Measurements from ENCODE around the gene MBD2. TPM values are rescaled to one million over a fixed set of nuclear protein-coding genes. Genes with fewer than 3 reads are reported as not detected.
"Not testable (repeated sequence)": the region's sequence is repeated elsewhere in the genome, so short reads cannot be mapped to it uniquely, and the experiment has no call there.

MBD2 gene
- total RNA-seq, 1 donor from 2014 or later: 52.2 TPM

DNA sequence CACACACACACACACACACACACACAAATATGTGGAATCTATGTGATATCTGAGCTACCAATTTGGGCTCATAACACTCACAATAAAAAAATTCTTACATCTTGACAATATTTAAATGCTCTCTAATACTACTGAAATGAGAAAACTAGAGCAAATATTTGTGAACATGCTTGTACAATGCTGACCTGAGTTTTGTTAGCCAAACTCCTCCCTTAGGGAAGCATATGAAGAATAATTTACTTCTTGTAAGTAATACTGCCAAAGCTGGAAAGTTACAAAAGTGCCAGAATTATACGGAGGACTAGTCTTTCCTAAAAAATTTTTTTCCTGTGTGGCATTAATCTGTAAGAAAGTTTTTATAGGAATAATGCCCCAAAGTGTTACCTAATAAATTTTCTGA, 18.5 kb downstream of the MBD2 start:
- TF ChIP-seq, protein P1, sequence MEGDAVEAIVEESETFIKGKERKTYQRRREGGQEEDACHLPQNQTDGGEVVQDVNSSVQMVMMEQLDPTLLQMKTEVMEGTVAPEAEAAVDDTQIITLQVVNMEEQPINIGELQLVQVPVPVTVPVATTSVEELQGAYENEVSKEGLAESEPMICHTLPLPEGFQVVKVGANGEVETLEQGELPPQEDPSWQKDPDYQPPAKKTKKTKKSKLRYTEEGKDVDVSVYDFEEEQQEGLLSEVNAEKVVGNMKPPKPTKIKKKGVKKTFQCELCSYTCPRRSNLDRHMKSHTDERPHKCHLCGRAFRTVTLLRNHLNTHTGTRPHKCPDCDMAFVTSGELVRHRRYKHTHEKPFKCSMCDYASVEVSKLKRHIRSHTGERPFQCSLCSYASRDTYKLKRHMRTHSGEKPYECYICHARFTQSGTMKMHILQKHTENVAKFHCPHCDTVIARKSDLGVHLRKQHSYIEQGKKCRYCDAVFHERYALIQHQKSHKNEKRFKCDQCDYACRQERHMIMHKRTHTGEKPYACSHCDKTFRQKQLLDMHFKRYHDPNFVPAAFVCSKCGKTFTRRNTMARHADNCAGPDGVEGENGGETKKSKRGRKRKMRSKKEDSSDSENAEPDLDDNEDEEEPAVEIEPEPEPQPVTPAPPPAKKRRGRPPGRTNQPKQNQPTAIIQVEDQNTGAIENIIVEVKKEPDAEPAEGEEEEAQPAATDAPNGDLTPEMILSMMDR (IDR thresholded peaks at IDR 0.05): no peak
- no peaks in the 10 kb centered on the region for H3K9me3 Mint-ChIP-seq (ENCODE audit: low read depth)
- H3K27ac Mint-ChIP-seq (ENCODE audit: unreplicated experiment): no peak overlapping the region
- no peak for DNase-seq (ENCODE audit: low spot score)
- no peaks in the 10 kb centered on the region for H3K27me3 Mint-ChIP-seq (ENCODE audit: low read depth)
- peaks cover 9% of the 10 kb centered on the region for H3K36me3 Mint-ChIP-seq (ENCODE audit: low read depth)
- H3K4me3 Mint-ChIP-seq (ENCODE audit: unreplicated experiment): no peak overlapping the region
- peaks cover 37% of the 10 kb centered on the region for H3K4me1 Mint-ChIP-seq (ENCODE audit: low read depth)

DNA sequence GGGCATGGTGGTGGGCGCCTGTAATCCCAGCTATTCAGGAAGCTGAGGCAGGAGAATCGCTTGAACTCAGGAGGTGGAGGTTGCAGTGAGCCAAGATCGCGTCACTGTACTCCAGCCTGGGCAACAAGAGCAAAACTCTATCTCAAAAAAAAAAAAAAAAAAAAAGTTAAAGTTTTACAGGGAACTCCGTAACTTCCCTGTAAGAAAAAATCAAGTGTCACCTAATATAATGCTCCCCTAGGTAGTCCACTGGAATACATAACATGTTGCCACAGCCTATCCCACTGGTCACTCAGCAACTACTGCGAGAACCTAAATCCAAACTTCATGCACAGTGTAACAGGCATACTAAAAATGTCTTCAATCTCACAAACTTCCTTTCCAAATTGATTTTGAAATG, 19.0 kb downstream of the MBD2 start:
- not testable (repeated sequence) for DNase-seq (ENCODE audit: low spot score); H3K4me3 Mint-ChIP-seq (ENCODE audit: unreplicated experiment); H3K27me3 Mint-ChIP-seq (ENCODE audit: low read depth); H3K36me3 Mint-ChIP-seq (ENCODE audit: low read depth); H3K9me3 Mint-ChIP-seq (ENCODE audit: low read depth)
- peak overlapping the region; percentile 5 for H3K27ac Mint-ChIP-seq (ENCODE audit: unreplicated experiment)
- H3K4me1 Mint-ChIP-seq (ENCODE audit: low read depth): peaks cover 35% of the 10 kb centered on the region

DNA sequence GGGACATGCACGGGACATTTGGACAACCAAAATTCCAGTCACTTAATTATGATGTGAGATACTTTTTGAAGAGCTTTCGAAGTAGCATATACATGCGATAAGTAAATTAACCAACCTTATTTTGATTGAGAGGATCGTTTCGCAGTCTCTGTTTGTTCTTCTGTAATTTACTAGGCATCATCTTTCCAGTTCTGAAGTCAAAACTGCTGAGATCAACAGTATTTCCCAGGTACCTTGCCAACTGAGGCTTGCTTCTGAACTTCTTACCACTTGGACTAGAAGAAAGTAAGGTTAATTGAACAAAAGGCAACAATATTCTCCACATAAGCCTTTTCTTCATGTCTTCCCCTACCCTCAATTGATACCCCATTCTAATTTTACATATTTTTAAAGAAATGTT, 19.6 kb downstream of the MBD2 start:
- H3K27ac Mint-ChIP-seq (ENCODE audit: unreplicated experiment): no peak overlapping the region
- H3K4me3 Mint-ChIP-seq (ENCODE audit: unreplicated experiment): no peak overlapping the region
- H3K9me3 Mint-ChIP-seq (ENCODE audit: low read depth): no peaks in the 10 kb centered on the region
- H3K4me1 Mint-ChIP-seq (ENCODE audit: low read depth): peaks cover 30% of the 10 kb centered on the region
- no peaks in the 10 kb centered on the region for H3K27me3 Mint-ChIP-seq (ENCODE audit: low read depth)
- TF ChIP-seq, protein P1 (IDR thresholded peaks at IDR 0.05): no peak
- H3K36me3 Mint-ChIP-seq (ENCODE audit: low read depth): peaks cover 9% of the 10 kb centered on the region
- no peak for DNase-seq (ENCODE audit: low spot score)

DNA sequence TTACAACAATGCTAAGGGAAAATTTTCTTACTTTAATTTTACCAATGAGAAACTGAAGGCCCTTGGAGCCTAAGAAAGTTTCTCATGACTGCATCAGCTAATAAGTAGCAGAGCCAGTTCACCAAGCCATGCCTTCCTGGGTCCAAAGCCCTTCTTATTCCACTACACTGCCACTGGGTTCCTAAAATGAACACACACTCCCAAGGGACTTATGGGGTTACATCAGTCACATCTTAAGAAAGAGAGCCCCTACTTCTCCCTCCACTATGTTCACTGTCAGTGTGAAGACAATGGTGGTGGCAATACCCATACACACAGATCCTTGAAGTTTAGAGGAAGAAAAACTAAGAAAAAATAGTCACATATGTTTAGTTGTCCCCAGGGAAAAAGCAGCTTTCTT, 20.6 kb downstream of the MBD2 start:
- Mint-ChIP-seq H3K4me3 (ENCODE audit: unreplicated experiment) (no peak overlapping the region), H3K27me3 (ENCODE audit: low read depth) (no peaks in the 10 kb centered on the region), H3K36me3 (ENCODE audit: low read depth) (peaks cover 13% of the 10 kb centered on the region), H3K9me3 (ENCODE audit: low read depth) (no peaks in the 10 kb centered on the region), H3K4me1 (ENCODE audit: low read depth) (peaks cover 24% of the 10 kb centered on the region), H3K27ac (ENCODE audit: unreplicated experiment) (peak overlapping the region; percentile 17)
- TF ChIP-seq, protein P1 (IDR thresholded peaks at IDR 0.05): no peak
- no peak for DNase-seq (ENCODE audit: low spot score)

DNA sequence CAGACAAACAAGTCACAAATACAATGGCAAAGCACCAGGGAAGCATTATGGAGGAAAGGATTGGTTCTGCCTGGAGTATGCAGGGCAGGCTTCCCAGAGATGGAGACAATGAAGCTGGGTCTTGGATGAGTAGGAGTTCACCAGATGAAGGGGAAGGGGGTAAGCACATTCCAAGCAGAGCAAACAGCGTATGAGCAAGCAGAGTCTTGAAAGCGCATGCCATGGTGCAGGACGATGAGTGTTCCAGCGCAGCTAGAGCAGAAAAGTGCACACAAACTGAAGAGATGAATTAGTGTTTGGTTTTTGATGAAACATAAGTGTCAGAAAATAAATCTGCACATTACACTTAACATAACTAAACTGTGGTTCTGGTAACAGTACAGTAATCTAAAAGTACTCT, 21.6 kb downstream of the MBD2 start:
- peaks cover 15% of the 10 kb centered on the region for H3K36me3 Mint-ChIP-seq (ENCODE audit: low read depth)
- TF ChIP-seq, protein P1 (IDR thresholded peaks at IDR 0.05): no peak
- H3K9me3 Mint-ChIP-seq (ENCODE audit: low read depth): no peaks in the 10 kb centered on the region
- H3K27ac Mint-ChIP-seq (ENCODE audit: unreplicated experiment): no peak overlapping the region
- peaks cover 21% of the 10 kb centered on the region for H3K4me1 Mint-ChIP-seq (ENCODE audit: low read depth)
- no peak for DNase-seq (ENCODE audit: low spot score)
- H3K4me3 Mint-ChIP-seq (ENCODE audit: unreplicated experiment): no peak overlapping the region
- H3K27me3 Mint-ChIP-seq (ENCODE audit: low read depth): no peaks in the 10 kb centered on the region

DNA sequence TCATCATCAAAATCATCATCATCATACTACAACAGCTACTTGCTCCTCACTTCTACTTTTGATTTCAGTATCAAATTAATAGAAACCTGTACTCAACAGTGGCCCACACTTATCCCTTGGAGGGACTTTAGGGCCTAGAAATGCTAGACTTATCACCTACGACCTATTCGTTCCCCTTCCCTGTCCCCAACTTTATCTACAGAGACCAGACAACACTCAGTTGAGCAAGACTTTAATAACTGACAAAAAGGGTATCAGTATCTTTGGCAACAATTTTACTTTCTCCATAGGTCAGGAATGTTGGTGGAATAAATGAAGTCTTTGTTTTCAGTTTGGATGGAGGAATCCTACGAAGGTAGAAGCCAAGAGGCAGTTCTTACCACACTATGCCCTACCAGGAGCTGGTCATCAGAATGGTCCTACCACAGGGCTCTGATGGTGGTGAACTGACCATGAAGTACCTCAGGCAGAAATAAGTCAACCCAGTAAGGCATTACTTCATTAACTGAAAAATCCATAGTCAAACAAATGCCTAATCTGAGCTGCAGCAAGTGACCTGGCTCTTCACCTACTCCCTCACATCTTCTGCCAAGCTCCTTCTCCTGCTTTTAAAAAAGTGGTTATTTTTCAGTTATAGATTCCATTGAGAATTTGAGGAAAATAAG, 26.6 kb downstream of the MBD2 start:
- H3K27me3 Mint-ChIP-seq (ENCODE audit: low read depth): no peaks in the 10 kb centered on the region
- no peaks in the 10 kb centered on the region for H3K9me3 Mint-ChIP-seq (ENCODE audit: low read depth)
- no peak for DNase-seq (ENCODE audit: low spot score)
- TF ChIP-seq, protein P1 (IDR thresholded peaks at IDR 0.05): no peak
- H3K27ac Mint-ChIP-seq (ENCODE audit: unreplicated experiment): no peak overlapping the region
- no peak overlapping the region for H3K4me3 Mint-ChIP-seq (ENCODE audit: unreplicated experiment)
- peaks cover 14% of the 10 kb centered on the region for H3K36me3 Mint-ChIP-seq (ENCODE audit: low read depth)
- no peaks in the 10 kb centered on the region for H3K4me1 Mint-ChIP-seq (ENCODE audit: low read depth)
